GM21381 (cell line): ENCODE results near the gene DCXR.

Source experiments
- ATAC-seq: cut with Tn5 transposase; IDR thresholded peaks from one replicate; pipeline ENCODE4 v1.9.1; 2021; ENCODE audit warnings: mild to moderate bottlenecking, moderate library complexity; ENCODE audit not compliant: unreplicated experiment

The DCXR gene

DNA sequence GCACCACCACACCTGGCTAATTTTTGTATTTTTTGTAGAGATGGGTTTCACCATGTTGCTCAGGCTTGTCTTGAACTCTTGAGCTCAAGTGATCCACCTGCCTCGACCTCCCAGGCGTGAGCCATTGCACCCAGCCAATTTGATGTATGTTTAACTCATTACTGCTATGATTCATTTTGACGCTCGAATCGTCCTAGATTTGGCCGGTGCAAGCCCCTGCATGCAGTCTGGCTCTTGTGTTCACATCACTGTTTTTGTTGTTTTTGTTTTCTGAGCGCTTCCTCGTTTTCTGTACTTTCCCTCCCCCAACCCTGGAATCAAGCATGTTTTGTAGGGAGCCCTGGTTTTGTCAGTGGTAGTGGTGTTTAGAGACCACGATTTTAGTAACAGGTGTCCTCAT, 35.9 kb upstream of the DCXR start:
- ATAC-seq = no peak

DNA sequence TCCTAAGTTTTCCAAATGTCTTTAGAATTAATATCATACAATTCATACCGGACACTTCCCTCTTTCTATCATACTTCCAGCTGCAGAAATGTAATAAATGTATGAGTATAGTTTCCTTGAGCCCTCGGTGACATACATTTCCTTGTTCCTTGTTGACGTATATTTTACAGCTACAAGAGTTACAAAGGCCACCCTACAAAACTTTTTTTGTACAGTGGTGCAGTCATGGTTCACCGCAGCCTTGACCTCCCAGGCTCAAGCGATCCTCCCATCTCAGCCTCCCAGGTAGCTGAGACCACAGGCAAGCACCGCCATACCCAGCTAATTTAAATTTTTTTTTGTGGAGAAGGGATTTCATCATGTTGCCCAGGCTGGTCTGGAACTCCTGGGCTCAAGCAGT, 35.3 kb upstream of the DCXR start:
- ATAC-seq = no peak

DNA sequence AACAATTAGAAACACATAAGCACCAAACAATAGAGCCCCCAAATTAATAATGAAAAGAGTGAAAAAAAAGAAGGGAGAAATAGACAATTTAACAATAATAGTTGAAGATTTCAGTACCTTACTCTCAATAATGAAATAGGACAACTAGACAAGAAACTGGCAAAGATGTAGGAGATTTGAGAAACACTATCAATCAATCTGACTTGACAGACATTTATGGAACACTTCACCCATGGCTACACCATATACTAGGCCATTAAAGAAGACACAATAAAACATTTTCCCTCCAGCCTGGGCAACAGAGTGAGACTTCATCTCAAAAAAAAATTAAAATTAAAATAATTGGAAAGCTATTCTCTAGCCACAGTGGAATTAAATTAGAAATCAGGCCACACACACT, 33.1 kb upstream of the DCXR start:
- no peak for ATAC-seq

DNA sequence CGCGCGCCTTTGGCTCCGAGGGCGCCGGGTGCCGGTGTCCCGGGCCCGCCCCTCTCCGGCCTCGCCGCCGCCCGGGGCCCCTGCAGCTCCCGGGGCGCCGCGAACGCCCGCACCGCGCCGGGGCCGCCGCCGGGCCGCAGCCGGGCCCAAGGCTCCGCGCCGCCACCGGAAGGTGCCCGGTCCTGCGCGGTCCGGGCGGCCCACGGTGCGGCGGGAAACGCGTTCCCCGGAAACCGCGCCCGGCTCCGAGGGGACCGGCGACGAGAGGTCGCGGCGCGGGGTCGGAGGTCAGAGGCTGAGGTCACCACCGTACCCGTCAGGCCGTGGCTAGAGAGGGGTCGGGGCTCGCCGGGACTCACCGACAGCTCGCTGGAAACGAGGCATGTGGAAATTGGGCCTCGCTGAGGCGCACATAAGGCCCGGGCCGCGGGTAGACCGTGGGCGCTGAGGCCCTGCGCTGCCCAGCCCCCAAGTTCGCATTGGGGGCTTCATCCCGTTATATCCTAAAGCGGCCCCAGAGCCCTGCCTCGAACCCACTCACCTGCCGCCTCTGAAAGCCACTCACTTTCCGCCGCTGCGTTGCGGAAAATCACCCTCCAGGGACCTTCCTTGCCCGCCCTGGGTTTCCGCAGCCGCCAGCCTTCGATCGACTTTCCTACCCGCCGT, 28.3 kb upstream of the DCXR start, which contains the start of gene DUS1L:
Gene DUS1L (minus strand): TSS at position 167 of the 666 bp plus-strand sequence. CDS start 745 bp downstream, outside the sequence.
- peak; percentile 74 for ATAC-seq

DNA sequence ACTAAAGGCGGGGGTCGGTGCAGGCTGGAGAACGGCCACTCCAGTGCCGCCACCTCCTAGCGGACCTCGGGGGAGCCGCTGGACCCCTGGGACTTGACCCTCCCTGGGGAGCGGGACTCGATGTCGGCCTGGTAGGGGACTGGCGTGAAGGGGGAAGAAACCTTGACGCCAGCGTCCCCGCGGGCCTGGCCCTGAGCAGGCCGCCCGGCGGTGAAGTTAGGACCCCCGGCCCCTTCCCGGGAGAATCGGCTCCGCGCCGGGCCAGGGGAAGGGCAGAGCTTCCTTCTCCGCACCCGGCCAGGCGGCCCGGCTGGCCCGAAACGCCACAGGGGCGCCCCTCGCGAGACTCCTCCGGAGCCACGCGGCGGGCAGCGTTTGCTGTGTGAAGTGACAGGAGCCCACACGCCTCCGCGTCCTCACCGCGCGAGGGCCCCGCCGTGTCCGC, 27.7 kb upstream of the DCXR start:
- ATAC-seq = no peak

DNA sequence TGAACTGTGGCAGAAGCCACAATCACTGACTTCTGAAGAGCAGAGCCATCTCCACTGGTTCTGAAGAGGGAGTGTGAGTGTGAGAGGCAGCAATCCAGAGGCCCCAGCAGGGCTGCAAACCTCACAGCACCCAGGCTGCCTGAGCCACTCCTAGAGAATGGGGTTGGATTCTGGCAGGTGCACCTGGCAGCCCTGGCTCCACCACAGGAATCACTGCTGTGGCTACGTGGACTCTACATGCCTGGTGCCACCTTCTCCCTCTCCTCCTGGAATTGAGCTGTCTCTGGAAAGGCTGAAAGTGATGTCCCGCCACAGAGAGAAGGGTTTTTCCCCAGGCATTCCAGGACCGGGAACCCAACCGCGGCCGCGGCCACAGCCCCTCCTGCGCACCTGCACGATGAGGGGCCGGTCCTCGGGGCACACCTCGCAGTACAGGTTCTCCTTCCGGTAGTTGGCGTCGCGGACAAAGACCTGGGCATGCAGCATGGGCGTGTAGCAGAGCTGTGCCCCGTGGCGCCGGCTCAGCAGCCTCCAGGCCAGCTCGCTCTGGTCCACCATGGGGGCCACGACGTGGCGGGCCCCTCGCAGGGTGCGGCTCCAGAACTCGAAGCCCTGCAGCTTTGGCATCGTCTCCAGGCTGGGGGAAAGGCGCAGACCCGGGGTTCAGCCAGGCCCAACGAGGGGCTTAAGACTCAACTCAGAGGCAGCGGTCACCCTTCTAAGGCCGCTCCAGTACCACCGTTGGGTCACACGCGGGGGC, 27.1 kb upstream of the DCXR start:
- no peak for ATAC-seq

DNA sequence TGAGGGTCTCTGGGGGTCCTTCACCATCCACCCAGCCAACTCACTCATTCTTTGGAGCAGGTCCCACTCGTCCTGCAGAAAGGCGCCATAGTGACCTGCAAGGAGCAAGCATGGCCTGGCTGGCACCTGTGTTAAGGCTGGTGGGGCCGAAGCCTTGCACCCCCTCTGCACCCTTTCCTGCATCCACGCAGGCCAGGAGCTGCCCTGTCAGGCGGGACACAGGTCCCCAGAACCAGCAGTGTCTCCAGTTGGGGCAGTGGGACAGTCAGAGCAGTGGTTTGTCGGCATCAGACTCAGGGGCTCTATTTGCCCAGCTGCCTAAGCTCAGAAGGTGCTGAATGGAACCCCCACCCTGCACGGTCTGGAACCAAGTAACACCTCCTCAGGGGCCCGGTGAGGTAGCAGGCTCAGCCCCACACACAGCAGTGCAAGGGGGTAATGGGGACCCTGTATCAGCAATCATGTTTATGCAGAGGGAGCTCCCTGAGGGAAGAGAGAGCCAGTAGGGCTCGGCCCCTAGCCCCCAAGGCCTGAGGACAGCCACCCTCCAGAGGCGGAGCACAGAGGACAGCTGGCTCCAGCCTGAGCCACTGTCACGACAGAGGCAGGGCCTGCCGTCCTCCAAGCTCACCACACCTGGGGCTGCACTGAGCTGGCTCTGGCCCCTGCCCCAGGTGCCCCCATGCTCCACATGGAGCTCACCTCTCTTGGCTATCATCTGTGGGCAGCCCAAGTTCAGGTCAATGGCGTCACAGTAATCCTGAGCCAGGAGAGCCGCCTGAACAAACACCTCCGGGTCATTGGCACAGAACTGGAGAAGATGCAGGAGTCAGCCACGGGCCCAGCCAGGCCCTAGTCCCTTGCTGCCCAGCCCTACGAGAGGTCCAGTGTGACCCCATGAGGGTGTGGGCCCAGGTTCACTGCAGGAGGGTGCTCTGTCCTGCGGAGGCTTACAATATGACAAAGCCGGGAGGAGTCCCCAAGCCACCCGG, 26.2 kb upstream of the DCXR start:
- no peak for ATAC-seq

DNA sequence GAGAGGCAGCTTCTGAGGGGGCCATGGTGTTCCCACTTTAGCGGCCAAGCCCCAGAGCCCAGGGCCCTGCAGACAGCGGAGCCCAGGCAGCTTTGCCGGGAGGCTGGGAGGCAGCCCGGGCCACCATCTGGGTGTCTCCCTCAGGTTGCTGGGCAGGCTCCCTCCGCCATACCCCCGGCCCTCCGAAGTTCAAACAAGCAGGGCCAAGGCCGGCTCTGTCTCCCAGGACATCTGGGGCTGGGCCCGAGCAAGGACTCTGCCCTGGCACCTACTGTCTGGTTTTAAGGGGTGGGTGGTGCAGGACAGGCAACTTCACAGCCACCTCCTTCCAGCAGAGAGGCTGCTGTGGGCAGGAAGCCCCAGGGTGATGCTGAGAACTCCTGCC, 25.5 kb upstream of the DCXR start:
- no peak for ATAC-seq

DNA sequence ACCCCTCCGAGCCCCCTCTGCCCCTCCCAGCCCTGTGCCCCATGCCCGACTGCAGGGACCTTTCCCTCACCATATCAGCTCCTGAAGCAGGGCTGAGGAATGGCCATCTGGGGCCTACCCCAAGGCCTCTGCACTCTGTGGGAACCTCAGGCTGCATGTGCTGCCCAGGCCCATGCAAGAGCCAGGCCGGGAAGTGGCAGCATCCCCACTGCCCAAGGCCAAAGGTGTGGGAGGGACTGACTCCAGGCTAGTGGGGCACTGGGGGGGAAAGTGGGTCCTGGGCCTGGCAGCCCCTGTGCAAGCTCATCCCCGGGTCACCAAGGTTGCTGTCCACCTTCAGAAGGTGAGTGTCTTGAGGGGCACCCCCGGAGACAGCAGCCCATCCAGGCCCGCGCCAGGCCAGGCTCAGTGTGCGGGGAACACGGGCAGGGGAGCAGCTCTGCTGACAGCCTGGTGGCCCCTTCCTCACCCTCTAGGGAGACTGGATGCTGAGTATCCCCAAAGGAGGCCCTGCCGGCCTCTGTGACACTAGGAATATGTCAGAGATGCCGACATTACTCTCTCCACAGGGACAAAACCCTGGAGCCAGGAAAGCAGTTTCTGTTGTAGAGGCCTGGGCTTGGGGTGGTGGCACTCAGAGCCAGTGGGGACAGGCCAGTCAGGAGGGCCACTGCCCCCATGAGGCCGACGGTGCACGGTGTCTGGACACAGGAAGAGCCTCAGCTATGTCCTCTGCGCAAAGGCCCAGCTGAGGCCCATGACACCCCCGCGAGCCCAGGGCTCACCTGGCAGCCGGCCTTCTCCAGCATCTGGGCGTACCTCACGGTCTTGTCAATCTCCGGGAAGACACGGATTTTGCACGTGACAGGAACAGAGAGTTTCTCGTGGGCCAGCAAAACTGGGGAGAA, 24.8 kb upstream of the DCXR start:
- no peak for ATAC-seq

DNA sequence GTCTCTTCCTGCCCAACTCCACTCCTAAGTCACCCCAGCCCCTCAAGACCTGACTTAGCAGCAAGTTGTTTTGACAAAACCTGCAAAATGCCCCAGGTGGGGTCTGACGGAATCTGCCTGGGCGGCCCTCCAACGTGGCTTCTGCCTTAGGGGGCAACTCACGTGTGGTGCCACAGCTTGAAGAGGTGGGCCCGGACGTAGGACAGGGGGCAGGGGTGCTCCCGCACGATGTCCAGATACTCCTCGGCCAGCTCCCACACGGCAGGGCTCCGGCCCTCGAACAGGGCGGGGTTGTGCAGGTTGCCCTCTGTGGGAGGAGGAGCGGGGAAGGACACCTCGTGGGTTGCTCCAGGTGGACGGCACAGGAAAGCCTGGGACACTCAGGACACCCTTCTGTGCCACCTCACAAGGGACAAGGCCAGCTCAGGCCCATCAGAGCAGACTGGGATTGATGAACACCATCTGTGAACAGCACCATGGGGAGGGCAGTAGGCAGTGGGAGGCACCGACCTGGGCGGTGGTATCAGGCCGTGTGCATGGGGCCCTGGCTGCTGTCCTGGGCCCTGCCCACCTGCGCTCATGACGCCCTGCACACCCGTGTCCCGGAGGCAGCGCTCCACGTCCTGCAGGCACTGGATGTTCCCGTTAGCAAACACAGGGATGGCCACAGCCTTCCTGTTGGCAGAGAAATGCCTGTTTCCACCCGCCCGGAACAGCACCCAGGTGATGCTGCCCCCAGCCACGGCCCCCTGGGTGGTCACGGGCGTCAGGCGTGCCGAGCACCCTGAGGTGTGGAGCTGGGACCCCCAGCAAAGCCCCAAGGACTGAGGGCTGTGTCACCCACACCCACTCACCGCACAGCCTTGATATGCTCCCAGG, 23.8 kb upstream of the DCXR start:
- ATAC-seq = no peak

DNA sequence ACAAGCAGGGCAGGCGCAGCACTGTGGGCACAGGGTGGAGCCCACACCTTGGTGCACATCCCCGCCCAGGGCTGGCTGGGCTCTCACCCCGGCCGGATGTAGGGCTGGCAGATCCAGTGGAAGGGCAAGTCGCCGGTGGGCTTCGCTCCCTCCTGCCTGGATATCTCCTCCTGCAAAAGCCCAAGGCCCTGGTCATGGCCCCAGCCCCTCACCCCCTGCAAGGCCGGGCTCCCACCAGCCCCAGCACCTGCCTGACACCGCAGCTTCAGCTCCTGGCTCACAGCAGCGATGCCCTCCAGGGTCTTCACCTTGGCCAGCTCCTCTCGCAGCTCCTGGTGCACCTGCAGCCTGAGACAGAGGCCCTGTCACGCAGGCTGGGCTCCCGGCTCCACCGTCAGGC, 23.1 kb upstream of the DCXR start:
- ATAC-seq = no peak

DNA sequence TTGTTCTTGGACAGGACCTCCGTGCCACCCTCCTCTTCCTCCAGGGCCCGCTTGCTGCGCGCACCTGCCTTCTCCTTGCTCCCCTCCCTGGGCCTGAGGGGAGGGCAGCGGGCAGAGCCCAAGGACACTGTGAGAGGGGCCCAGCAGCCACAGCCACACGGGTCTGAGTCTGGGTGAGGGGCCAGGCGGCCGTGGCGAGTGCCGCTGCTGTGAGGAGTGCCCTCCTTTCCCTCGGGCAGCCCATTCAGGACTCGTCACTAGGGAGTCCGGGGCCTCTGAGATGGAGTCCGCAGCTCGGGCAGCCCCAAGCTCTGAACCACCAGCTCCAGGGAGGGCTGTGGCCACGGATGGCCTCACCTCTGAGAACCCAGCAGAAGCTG, 22.5 kb upstream of the DCXR start:
- no peak for ATAC-seq

DNA sequence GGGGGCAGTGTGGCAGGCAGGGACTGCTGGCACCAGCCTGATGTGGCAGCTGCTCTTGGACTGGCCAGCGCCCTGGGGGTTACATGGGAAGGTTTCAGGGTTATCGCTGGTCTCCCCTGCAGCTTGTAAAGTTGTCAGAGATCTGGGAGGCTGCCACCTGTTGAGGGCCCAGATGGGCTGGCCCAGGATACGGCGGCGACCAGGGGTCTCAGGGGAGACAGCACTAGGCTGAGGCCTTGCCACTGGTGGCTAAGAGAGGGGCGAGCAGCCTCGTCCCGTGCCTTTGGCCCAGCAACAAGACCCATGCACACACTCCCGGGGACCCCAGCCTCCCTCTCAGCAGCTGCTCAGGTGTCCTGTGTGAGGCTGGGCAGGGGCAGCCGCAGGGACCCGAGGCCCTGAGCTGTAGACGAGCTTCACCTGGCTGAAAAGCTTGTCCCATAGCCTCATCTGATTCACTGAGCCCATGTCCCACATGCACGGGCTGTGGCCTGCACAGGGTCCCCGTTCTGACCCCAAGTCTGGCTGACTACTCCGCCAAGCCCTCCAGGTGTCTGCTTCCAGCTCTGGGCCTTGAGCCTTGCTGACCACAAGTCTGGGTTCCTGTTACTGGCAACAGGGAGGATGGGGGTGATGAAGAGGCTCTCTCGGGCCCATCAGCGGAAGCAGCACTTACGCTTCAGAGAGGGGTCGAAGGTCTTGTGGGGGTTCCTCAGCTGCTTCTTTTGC, 21.9 kb upstream of the DCXR start:
- no peak for ATAC-seq

DNA sequence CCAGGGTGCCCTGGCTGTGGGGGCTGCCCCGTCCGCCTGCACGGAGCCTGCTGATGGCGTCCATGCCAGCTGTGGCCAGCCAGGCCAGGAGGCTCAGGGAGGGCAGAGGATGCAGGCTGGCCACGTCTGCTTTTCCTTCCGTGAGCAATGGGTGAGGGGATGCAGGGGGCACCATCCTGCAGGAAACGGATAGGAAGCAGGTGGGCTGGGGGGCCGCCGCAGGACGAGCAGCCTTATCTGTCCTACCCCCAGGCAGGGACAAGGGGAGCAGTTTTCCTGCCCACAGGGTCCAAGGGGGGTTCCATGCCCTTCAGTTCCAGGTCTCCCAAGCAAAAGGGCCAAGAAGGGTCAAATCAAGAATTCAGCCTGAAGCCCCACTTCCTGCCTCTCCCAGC, 21.4 kb upstream of the DCXR start:
- ATAC-seq = no peak

DNA sequence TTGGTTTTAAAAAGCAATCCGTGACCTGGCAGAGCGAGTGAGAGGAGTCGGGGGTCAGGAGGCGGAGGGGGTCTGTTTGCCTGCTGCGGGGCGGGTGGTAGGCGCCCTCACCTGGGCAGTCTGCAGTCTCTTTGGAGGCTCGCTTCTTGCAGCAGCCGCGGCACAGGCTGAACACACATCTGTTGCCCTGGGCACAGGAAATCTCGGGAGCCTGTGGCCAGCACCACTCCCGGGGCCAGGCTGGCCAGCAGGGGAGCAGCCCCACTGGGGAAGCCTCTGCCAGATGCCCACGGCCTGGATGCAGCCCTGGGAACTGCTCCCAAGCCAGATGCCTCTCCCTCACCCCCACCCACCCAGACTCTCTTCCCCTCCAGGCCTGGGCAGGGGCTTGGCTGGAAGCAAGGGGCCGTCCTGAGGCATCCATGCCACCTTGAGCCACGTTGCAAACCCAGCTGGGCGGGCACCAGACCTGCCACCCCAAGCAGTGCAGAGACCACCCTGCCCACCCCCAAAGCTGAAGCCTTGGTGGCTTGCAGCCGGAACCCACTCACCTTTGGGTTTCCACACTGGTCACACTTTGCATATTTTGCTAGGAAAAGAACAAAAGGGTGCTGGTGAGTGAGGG, 20.8 kb upstream of the DCXR start:
- no peak for ATAC-seq

DNA sequence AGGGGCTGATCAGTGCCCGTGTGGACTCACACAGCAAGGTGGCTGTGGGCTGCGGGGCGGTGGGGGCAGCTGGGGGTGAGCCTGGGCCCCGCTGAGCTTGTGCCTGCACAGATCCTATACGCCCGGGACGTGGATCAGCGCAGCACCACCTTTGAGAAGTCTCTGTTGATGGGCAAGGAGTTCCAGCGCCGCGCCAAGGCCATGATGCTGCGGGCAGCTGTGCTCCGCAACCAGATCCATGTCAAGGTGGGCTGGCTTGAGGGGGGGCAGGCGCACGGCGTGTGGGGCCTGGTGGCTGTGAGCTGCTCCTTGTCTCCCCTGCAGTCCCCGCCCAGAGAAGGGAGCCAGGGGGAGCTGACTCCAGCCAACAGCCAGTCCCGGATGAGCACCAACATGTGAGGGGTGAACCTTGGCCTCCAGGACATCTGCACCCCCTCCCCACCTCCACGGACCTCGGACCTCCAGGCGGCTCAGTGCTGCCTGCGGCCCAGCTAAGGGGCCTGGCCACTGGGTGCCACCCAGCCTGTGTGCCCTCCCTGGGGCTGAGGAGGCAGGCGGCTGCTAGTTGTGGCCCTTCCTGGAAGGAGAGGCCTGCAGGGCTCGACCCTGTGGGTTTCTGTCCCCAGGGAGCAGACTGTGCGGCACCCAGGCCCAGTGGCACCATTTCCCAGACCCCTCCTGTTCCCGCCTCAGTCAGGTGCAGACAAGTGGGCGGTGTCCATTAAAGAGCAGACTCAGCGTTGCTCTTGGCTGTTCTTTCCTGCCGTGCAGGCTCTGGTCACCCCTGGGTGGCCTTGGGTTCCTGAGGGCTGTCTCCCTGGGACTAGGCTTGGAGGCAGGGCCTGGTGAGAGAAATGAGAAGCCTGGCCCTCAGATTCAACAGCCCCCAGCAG, 19.5 kb upstream of the DCXR start:
- ATAC-seq = no peak
